ENCODE measurements around the gene CTNNB1. TPM values are rescaled to one million over a fixed set of nuclear protein-coding genes. Genes with fewer than 3 reads are reported as not detected.

Gene CTNNB1
- total and polyA plus RNA-seq, 2 of the 4 experiments (the other 2 are of a cell fraction): 364 to 1,677 TPM

DNA sequence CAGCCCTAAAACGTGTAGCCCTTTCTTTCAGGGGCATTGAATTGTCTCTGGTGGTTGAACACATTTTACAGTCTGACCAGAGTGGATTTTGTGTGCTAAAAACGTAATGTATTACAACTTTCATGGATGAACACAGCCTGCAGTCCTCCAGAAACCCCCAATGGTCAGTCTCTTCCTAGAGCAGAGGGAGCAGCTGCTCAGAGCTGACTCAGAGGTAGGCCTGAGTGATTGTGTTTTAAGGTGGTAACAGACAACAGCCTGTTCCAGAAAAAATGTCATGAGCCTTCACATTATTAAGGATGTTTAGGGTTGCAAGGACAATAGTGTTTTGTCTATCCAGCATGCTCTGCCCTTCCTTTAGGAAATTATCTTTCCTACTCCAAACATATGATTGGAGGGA, 34.5 kb upstream of the CTNNB1 start:
- no peak overlapping the region for H3K9ac ChIP-seq (ENCODE audit: low read depth, low read length)
- BruUV-seq (replicated peaks): no TSS peak
- no peak for ATAC-seq (ENCODE audit: low read depth)
- no peak for DNase-seq
- H2AFZ ChIP-seq (replicated peaks; ENCODE audit: low read length, poor library complexity): no peak overlapping the region
- POLR2A ChIA-PET (ENCODE audit: unreplicated experiment): no interaction called here
- TF ChIP-seq MXI1 (IDR thresholded peaks at IDR 0.05; ENCODE audit: borderline replicate concordance, low read depth, low read length) (no peak), RCOR1 (IDR thresholded peaks at IDR 0.05; ENCODE audit: insufficient replicate concordance, low read length) (no peak), CHD1 (IDR thresholded peaks at IDR 0.05; ENCODE audit: low read depth, low read length) (no peak), POLR2A (IDR thresholded peaks at IDR 0.05; ENCODE audit: low read depth, low read length) (no peak), USF2 (IDR thresholded peaks at IDR 0.05; ENCODE audit: low read depth, low read length) (no peak), MAFK (IDR thresholded peaks at IDR 0.05; ENCODE audit: low read depth, low read length) (no peak), FOS (IDR thresholded peaks at IDR 0.05; ENCODE audit: low read depth, low read length) (no peak), BHLHE40 (IDR thresholded peaks at IDR 0.05; ENCODE audit: low read depth, low read length) (no peak), MAZ (IDR thresholded peaks at IDR 0.05; ENCODE audit: borderline replicate concordance, low read depth, low read length) (no peak), NFE2L2 (IDR thresholded peaks at IDR 0.05; ENCODE audit: low read depth, low read length) (no peak)
- TF ChIP-seq, protein P1, sequence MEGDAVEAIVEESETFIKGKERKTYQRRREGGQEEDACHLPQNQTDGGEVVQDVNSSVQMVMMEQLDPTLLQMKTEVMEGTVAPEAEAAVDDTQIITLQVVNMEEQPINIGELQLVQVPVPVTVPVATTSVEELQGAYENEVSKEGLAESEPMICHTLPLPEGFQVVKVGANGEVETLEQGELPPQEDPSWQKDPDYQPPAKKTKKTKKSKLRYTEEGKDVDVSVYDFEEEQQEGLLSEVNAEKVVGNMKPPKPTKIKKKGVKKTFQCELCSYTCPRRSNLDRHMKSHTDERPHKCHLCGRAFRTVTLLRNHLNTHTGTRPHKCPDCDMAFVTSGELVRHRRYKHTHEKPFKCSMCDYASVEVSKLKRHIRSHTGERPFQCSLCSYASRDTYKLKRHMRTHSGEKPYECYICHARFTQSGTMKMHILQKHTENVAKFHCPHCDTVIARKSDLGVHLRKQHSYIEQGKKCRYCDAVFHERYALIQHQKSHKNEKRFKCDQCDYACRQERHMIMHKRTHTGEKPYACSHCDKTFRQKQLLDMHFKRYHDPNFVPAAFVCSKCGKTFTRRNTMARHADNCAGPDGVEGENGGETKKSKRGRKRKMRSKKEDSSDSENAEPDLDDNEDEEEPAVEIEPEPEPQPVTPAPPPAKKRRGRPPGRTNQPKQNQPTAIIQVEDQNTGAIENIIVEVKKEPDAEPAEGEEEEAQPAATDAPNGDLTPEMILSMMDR (conservative IDR thresholded peaks at IDR 0.05; ENCODE audit: low read depth, low read length): no peak
- no peaks in the 10 kb centered on the region for H3K4me1 ChIP-seq (ENCODE audit: control insufficient read depth, insufficient read depth, low read length)
- dilution Hi-C loops (cut with HindIII; ENCODE audit: low sequenced_read_pairs, unreplicated experiment) (no loop called here), in situ Hi-C loops (cut with MboI; ENCODE audit: low sequenced_read_pairs) (no loop called here), intact Hi-C loops (cut with micrococcal nuclease) (no loop called here)
- H3K23ac ChIP-seq (ENCODE audit: low read depth, low read length): no peak overlapping the region
- H2BK120ac ChIP-seq (ENCODE audit: low read depth, low read length): no peak overlapping the region
- no peak overlapping the region for H3K18ac ChIP-seq (ENCODE audit: low read depth, low read length)
- no peak overlapping the region for H2BK15ac ChIP-seq (ENCODE audit: low read depth, low read length)
- no peak overlapping the region for H3K27ac ChIP-seq (ENCODE audit: insufficient read depth, low read length)
- H3K14ac ChIP-seq (replicated peaks; ENCODE audit: low read depth, low read length): no peak overlapping the region
- no CpG with 5 or more reads among the region's 2 CpGs for WGBS, 2 experiments (ENCODE audit: extremely low coverage in 2 of 2, insufficient read length in 1 of 2)
- no peak overlapping the region for H3K4ac ChIP-seq (ENCODE audit: low read depth, low read length)
- H4K20me1 ChIP-seq (ENCODE audit: insufficient read depth, low read length): no peaks in the 10 kb centered on the region
- H3K56ac ChIP-seq (ENCODE audit: extremely low read depth, insufficient read depth, low read length): no peak overlapping the region
- H2BK5ac ChIP-seq (ENCODE audit: low read depth, low read length, poor library complexity, severe bottlenecking): no peak overlapping the region
- H4K91ac ChIP-seq (ENCODE audit: insufficient read depth, low read depth, low read length): no peak overlapping the region
- H2AK5ac ChIP-seq (ENCODE audit: low read depth, low read length): no peak overlapping the region
- H3K9me1 ChIP-seq (ENCODE audit: insufficient read depth, low read length): no peaks in the 10 kb centered on the region
- H3K36me3 ChIP-seq (ENCODE audit: control insufficient read depth, insufficient read depth, low read length): no peaks in the 10 kb centered on the region
- H3K4me2 ChIP-seq (ENCODE audit: low read depth, low read length): no peak overlapping the region
- no peak overlapping the region for H4K5ac ChIP-seq (ENCODE audit: low read depth, low read length)
- no peaks in the 10 kb centered on the region for H3K9me3 ChIP-seq (ENCODE audit: control insufficient read depth, insufficient read depth, low read length)
- CTCF ChIA-PET: no interaction called here
- H4K8ac ChIP-seq (ENCODE audit: low read depth in 2 of 2, low read length in 2 of 2): no peak overlapping the region
- H2AK9ac ChIP-seq (replicated peaks; ENCODE audit: low read depth, low read length, poor library complexity): no peak overlapping the region
- no peaks in the 10 kb centered on the region for H3K79me1 ChIP-seq (ENCODE audit: low read depth in 1 of 2, low read length in 2 of 2)
- H3K27me3 ChIP-seq (ENCODE audit: control insufficient read depth, insufficient read depth, low read length): peaks cover 3% of the 10 kb centered on the region; the same call in 1 of the 2 replicates
- H3K4me3 ChIP-seq (ENCODE audit: insufficient read depth, low read depth, low read length): no peak overlapping the region
- H2BK20ac ChIP-seq (ENCODE audit: low read depth, low read length): no peak overlapping the region
